IMR-90 (cell line): Measurements from ENCODE around the gene SLC25A19. TPM values are rescaled to one million over a fixed set of nuclear protein-coding genes. Genes with fewer than 3 reads are reported as not detected.

Source experiments
- ATAC-seq: fragments of 200-7000 bp; cut with Tn5 transposase; 2 replicates; pipeline ENCODE4 v1.9.1; 2020; ENCODE audit warnings: low read depth, mild to moderate bottlenecking, moderate library complexity
- BruUV-seq: library from RNA; stranded (reverse); fragments of 400-500 nt; replicated peaks from 2 replicates; lab custom pipeline; 2021; lab: Mats Ljungman, UMichigan
- CTCF ChIA-PET: fragments of 300-600 bp; formaldehyde crosslinking; extraction: SDS; loops from one replicate; lab custom pipeline; 2021; ENCODE audit warnings: antibody characterized with exemption; lab: Yijun Ruan, JAX
- POLR2A ChIA-PET: fragments of 300-600 bp; sonication (Branson Sonifier 250); formaldehyde crosslinking; loops from one replicate; lab custom pipeline; 2022; ENCODE audit warnings: antibody characterized with exemption; ENCODE audit not compliant: unreplicated experiment; lab: Charles Lee
- DNase-seq: peaks from one replicate; pipeline ENCODE4 v3.0.0; 2013
- H2AFZ ChIP-seq: replicated peaks from 2 replicates; pipeline ENCODE3; 2013; ENCODE audit warnings: low read length, mild to moderate bottlenecking; ENCODE audit not compliant: poor library complexity
- H2AK5ac ChIP-seq: 2 replicates; pipeline ENCODE4 v1.6.1; 2013; ENCODE audit warnings: low read depth, low read length, inconsistent platforms
- H2AK9ac ChIP-seq: replicated peaks from 2 replicates; pipeline ENCODE3; 2013; ENCODE audit warnings: mild to moderate bottlenecking, low read depth, low read length, moderate library complexity; ENCODE audit not compliant: poor library complexity
- H2BK120ac ChIP-seq: 2 replicates; pipeline ENCODE4 v1.6.1; 2013; ENCODE audit warnings: low read depth, low read length, inconsistent platforms
- H2BK15ac ChIP-seq: 3 replicates; pipeline ENCODE4 v1.6.1; 2013; ENCODE audit warnings: low read depth, low read length, inconsistent platforms
- H2BK20ac ChIP-seq: 2 replicates; pipeline ENCODE4 v1.6.1; 2013; ENCODE audit warnings: low read depth, mild to moderate bottlenecking, inconsistent platforms, low read length, moderate library complexity
- H2BK5ac ChIP-seq: 2 replicates; pipeline ENCODE4 v1.6.1; 2013; ENCODE audit warnings: mild to moderate bottlenecking, low read depth, low read length, inconsistent platforms; ENCODE audit not compliant: poor library complexity, severe bottlenecking
- H3K14ac ChIP-seq: replicated peaks from 2 replicates; pipeline ENCODE4 v1.6.1; 2013; ENCODE audit warnings: low read depth, low read length, inconsistent platforms
- H3K18ac ChIP-seq: 2 replicates; pipeline ENCODE4 v1.6.1; 2013; ENCODE audit warnings: low read depth, low read length, control low read depth
- H3K23ac ChIP-seq: 2 replicates; pipeline ENCODE4 v1.6.1; 2013; ENCODE audit warnings: low read depth, low read length, inconsistent platforms
- H3K27ac ChIP-seq: 2 replicates; pipeline ENCODE4 v1.5.1; 2013; ENCODE audit warnings: mild to moderate bottlenecking, control low read depth, low read length; ENCODE audit not compliant: insufficient read depth
- H3K27me3 ChIP-seq: 2 replicates; pipeline ENCODE4 v1.6.1; 2013; ENCODE audit warnings: low read length; ENCODE audit not compliant: control insufficient read depth, insufficient read depth
- H3K36me3 ChIP-seq: 2 replicates; pipeline ENCODE4 v1.6.1; 2013; ENCODE audit warnings: low read length, mixed read lengths; ENCODE audit not compliant: control insufficient read depth, insufficient read depth
- H3K4ac ChIP-seq: 2 replicates; pipeline ENCODE4 v1.6.1; 2013; ENCODE audit warnings: low read depth, low read length, inconsistent platforms
- H3K4me1 ChIP-seq: 2 replicates; pipeline ENCODE4 v1.6.1; 2013; ENCODE audit warnings: low read length, mixed read lengths; ENCODE audit not compliant: control insufficient read depth, insufficient read depth
- H3K4me2 ChIP-seq: 2 replicates; pipeline ENCODE4 v1.6.1; 2013; ENCODE audit warnings: low read depth, mild to moderate bottlenecking, control low read depth, low read length, moderate library complexity
- H3K4me3 ChIP-seq: 2 replicates; pipeline ENCODE4 v1.5.1; 2013; ENCODE audit warnings: low read depth, mild to moderate bottlenecking, control low read depth, low read length, moderate library complexity; ENCODE audit not compliant: insufficient read depth
- H3K56ac ChIP-seq: 2 replicates; pipeline ENCODE4 v1.6.1; 2013; ENCODE audit warnings: low read length, inconsistent platforms; ENCODE audit not compliant: insufficient read depth; ENCODE audit errors: extremely low read depth
- H3K79me1 ChIP-seq, 2 experiments: 2 replicates each; pipeline ENCODE4 v1.6.1; 2013; ENCODE audit warnings: low read length in 2 of 2, inconsistent platforms in 1 of 2, low read depth in 1 of 2
- H3K9ac ChIP-seq: 2 replicates; pipeline ENCODE4 v1.6.1; 2013; ENCODE audit warnings: low read depth, low read length, control low read depth
- H3K9me1 ChIP-seq: 2 replicates; pipeline ENCODE4 v1.6.1; 2013; ENCODE audit warnings: low read length, inconsistent platforms; ENCODE audit not compliant: insufficient read depth
- H3K9me3 ChIP-seq: 2 replicates; pipeline ENCODE4 v1.6.1; 2013; ENCODE audit warnings: low read length; ENCODE audit not compliant: control insufficient read depth, insufficient read depth
- H4K20me1 ChIP-seq: 2 replicates; pipeline ENCODE4 v1.6.1; 2013; ENCODE audit warnings: low read length, inconsistent platforms; ENCODE audit not compliant: insufficient read depth
- H4K5ac ChIP-seq: 2 replicates; pipeline ENCODE4 v1.6.1; 2013; ENCODE audit warnings: mild to moderate bottlenecking, low read depth, low read length, control low read depth
- H4K8ac ChIP-seq, 2 experiments: 2 replicates each; pipeline ENCODE4 v1.6.1; 2013; ENCODE audit warnings: low read depth in 2 of 2, low read length in 2 of 2, control low read depth in 1 of 2, inconsistent platforms in 1 of 2
- H4K91ac ChIP-seq: 2 replicates; pipeline ENCODE4 v1.6.1; 2013; ENCODE audit warnings: low read depth, low read length, inconsistent platforms; ENCODE audit not compliant: insufficient read depth
- ELK1 ChIP-seq: fragments of 150-350 bp; IDR thresholded peaks from 2 replicates; pipeline ENCODE4 v1.6.1; 2016; ENCODE audit warnings: low read depth, mild to moderate bottlenecking, low read length, moderate library complexity, borderline replicate concordance
- POLR2A ChIP-seq: IDR thresholded peaks from 2 replicates; pipeline ENCODE4 v1.6.1; 2012; ENCODE audit warnings: mild to moderate bottlenecking, low read depth, low read length
- WGBS, 2 experiments: methylation state at CpG; one replicate each; pipeline versions ENCODE4 v1.1.5 to v1.1.7; 2013; ENCODE audit warnings: missing lambda C conversion rate in 2 of 2; ENCODE audit not compliant: insufficient read length in 1 of 2; ENCODE audit errors: extremely low coverage in 2 of 2; 5-methylcytosine and 5-hydroxymethylcytosine counted together
- dilution Hi-C: fragments of 300-500 bp; cut with HindIII; formaldehyde crosslinking; loops from one replicate; pipeline ENCODE4 v1.14.3; 2018; ENCODE audit warnings: low sequenced_read_pairs; ENCODE audit not compliant: unreplicated experiment
- in situ Hi-C: fragments of 300-500 bp; cut with MboI; formaldehyde crosslinking; loops from 3 replicates; pipeline ENCODE4 v1.14.3; 2019; ENCODE audit warnings: low sequenced_read_pairs, inconsistent platforms, mixed read lengths
- intact Hi-C: fragments of 100-400 bp; cut with micrococcal nuclease; formaldehyde crosslinking; loops from 2 replicates; pipeline ENCODE4 v1.10.0; 2022
- polyA plus RNA-seq, 3 experiments: library from polyadenylated mRNA; depleted of rRNA; stranded (reverse); fragments of >200 nt; gene quantifications; 2 replicates each; pipeline ENCODE4 v1.2.3, GENCODE V29; 2012; ENCODE audit warnings: low replicate concordance in 1 of 3
- total RNA-seq: library from RNA; depleted of rRNA; stranded (reverse); fragments of >200 nt; gene quantifications from 2 replicates; pipeline ENCODE4 v1.2.3, GENCODE V29; 2012

The SLC25A19 gene
- total and polyA plus RNA-seq, 2 of the 4 experiments (the other 2 are of a cell fraction), result 9.1 to 9.2 TPM

GRCh38 chr17:75288770-75289114, 491 bp downstream of the SLC25A19 start:
- dilution Hi-C loops, result no loop called here
- 2% methylated on average over 9 of the region's 14 CpGs; no CpG with 5 or more reads in 1 of the 2 experiments for WGBS, 2 experiments

More at GRCh38 chr17:75288770-75289114, 491 bp downstream of the SLC25A19 start:
- H3K23ac ChIP-seq, result peak overlapping the region; percentile 40; the same call in 1 of the 2 replicates
- H3K9ac ChIP-seq, result peak overlapping the region; percentile 52
- peak overlapping the region; percentile 21; the same call in 1 of the 2 replicates for H3K14ac ChIP-seq
- intact Hi-C loops (no loop called here), in situ Hi-C loops (no loop called here)
- H4K20me1 ChIP-seq, result no peaks in the 10 kb centered on the region
- H3K9me3 ChIP-seq, result no peaks in the 10 kb centered on the region
- peak overlapping the region; percentile 94 for H2AFZ ChIP-seq
- POLR2A ChIA-PET, result interaction anchor here (0.7 to 1.4 kb wide), 3 partner anchors 48 to 118 kb away, joined by 3 to 5 read pairs (median 3); no protein-coding TSS in a partner anchor
- DNase-seq, result no peak
- H3K4ac ChIP-seq, result peak overlapping the region; percentile 39
- ATAC-seq, result peak; percentile 3
- peak overlapping the region; percentile 82 for H3K4me2 ChIP-seq
- H3K27me3 ChIP-seq, result no peaks in the 10 kb centered on the region
- H3K18ac ChIP-seq, result no peak overlapping the region
- H2BK120ac ChIP-seq, result no peak overlapping the region
- no TSS peak for BruUV-seq
- H2BK5ac ChIP-seq, result no peak overlapping the region
- H3K9me1 ChIP-seq, result peaks cover 4% of the 10 kb centered on the region; the same call in 1 of the 2 replicates
- peaks cover 3% of the 10 kb centered on the region; the same call in 1 of the 2 replicates for H3K36me3 ChIP-seq
- H2AK9ac ChIP-seq, result peak overlapping the region; percentile 76
- no peak overlapping the region for H4K91ac ChIP-seq
- no peak overlapping the region; the same call in 1 of the 2 replicates for H3K27ac ChIP-seq
- no peak overlapping the region for H3K56ac ChIP-seq
- H2BK15ac ChIP-seq, result no peak overlapping the region
- peak overlapping the region; percentile 70 for H3K4me3 ChIP-seq
- no peaks in the 10 kb centered on the region for H3K4me1 ChIP-seq
- H4K8ac ChIP-seq, result peak overlapping the region in 1 of 2 experiments; percentile 71; a peak in 1 of 4 replicates
- H3K79me1 ChIP-seq, result peaks cover 0 to 13% of the 10 kb centered on the region in 2 experiments; a peak in 1 of 4 replicates
- H4K5ac ChIP-seq, result no peak overlapping the region; the same call in 1 of the 2 replicates
- no peak overlapping the region for H2AK5ac ChIP-seq
- CTCF ChIA-PET, result interaction anchor here (0.8 to 1.7 kb wide), 7 partner anchors 9 to 123 kb away, joined by 3 to 15 read pairs (median 5); partner anchors contain the start of genes GRB2 and MIF4GD
- no peak overlapping the region for H2BK20ac ChIP-seq
- no peak for TF ChIP-seq POLR2A
- no peak for TF ChIP-seq ELK1
